Measurements from ENCODE around the gene ZNF581.

The ZNF581 gene

DNA sequence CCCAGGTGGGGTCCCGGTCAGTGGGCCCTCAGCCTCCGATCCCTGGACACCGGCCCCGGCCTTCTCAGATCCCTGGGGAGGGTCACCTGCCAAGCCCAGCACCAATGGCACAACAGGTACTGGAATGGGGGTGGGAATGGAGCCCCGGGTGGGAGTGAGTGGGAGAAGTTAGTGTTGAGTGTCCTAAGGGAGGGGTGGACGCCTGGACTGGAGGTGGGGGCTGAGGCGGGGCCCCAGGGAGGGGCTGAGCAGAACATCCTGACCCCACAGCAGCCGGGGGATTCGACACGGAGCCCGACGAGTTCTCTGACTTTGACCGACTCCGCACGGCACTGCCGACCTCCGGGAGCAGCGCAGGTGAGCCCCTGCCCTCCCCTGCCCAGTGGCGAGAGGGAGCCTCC, 49.2 kb downstream of the ZNF581 start:
- DNase-seq (ENCODE audit: low read depth in 2 of 2, low spot score in 1 of 2) = no peak

DNA sequence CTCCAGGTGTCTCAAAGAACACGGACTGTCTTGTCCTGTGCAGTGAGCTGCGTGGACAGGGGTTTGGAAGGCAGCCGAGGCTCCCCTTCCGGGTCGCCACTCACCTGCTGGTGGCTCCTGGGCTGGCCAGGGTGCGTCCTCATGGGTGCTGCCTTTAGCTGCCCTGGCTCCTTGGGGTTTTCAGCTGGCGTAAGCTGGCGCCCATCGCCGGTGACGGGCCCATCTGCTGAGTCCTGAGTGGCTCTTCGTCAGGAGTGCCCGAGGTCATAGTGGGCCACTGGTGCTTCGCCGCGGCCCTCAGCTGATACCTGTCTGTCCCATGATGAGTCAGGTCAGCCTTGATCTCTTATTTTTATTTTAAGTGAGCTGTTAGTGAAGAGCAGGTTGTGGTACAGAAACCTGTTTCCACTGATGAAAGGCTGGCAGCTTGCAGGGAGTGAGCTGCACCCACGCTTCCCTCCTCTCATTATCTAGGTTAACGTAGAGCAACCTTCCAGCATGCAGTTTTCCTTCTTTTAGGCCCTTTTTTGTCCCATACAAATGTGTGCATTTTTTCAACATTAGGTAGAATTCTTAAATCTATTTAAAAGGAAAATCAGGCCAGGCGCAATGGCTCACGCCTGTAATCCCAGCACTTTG, 50.0 kb downstream of the ZNF581 start:
- DNase-seq (ENCODE audit: low read depth in 2 of 2, low spot score in 1 of 2) = no peak

DNA sequence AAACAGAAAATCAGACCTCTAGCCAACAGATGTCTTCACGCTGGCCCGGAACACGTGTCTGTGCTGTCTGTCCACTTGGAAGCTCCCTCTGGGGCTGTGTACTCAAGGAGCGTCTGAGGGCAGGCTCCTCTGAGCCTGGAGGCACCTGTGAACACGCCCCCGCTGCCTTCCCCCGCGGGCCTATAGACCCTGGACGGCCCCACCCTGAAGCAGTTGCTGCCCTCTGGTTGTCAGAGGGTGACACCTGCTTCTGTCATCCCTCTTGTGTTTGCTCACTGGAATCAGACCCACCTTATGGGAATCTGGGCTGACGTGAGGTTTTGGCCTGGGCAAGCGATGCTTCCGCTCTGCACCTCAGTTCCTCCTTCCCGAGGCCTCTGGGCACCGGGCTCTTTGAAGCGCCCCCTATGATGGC, 50.8 kb downstream of the ZNF581 start:
- no peak for DNase-seq (ENCODE audit: low read depth in 2 of 2, low spot score in 1 of 2)

DNA sequence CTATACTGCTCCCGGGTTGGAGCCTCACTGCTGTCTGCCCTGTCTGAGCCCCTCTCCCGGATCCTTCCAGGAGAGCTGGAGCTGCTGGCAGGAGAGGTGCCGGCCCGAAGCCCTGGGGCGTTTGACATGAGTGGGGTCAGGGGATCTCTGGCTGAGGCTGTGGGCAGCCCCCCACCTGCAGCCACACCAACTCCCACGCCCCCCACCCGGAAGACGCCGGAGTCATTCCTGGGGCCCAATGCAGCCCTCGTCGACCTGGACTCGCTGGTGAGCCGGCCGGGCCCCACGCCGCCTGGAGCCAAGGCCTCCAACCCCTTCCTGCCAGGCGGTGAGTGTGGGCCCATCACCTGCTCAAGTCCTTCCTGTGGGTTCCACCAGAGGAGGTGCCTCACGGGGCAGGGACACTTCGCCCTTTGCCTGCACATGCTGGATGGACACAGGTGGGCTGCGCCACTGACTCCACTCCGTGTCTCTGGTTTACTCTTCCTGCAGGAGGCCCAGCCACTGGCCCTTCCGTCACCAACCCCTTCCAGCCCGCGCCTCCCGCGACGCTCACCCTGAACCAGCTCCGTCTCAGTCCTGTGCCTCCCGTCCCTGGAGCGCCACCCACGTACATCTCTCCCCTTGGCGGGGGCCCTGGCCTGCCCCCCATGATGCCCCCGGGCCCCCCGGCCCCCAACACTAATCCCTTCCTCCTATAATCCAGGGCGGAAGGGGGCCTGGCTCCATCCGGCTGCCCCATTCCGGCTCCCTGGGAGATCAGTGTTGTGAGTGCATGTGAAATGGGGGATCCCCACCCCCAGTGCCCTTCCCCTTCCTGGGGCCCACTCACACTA, 51.4 kb downstream of the ZNF581 start:
- no peak for DNase-seq (ENCODE audit: low read depth in 2 of 2, low spot score in 1 of 2)
